Measurements from ENCODE around the gene HDDC2.
"Not testable (repeated sequence)": the region's sequence is repeated elsewhere in the genome, so short reads cannot be mapped to it uniquely, and the experiment has no call there.

HDDC2 gene

DNA sequence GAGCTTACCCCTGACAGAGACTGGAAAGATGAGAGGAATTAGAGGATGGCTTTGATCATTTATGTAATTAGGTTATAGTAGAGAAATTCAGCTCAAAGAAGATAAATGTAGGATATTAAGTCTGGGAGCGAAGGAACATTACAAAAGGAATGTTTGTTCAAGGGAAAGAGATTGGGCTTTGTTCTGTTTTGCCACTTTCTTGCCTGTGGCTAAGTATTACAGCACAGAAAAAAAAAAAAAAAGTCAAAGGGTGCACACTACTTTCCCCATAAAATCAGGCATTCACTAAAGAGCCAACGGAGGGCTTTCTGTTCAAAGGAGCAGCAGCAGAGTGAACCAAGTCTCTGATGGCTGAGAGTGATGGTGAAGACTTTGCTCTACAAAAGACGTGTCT is 5.0 kb upstream of the HDDC2 start:
- no peak for DNase-seq (ENCODE audit: low read depth in 3 of 3)

DNA sequence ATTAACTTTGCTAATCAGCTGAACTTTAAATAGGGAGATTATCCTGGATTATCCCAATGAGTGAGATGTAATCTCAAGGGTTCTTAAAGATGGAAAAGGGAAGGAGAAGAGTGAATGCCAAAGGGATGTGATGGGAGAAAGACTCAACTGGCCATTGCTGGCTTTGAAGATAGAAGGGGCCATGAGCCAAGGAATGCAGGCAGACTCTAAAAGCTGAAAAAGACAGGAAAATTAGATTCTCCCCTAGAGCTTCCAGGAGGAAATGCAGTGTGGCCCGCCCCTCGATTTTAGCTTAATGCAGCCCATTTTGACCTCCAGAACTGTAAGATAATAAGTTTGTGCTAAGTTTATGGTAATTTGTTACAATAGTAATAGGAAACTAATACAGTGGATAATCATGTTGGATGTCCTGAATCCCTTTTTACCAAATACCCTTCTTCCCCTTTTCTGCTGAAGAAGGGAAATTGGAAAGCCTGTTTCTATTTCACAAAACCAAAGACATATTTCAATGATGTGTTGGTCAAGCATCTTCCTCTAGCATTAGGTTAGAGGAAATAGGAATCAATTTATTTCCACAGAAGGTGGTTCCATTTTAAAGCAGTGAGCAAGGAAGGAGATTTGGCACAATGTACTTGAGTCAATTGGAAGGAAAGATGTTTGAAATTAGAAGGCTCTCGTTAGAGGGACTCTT is 3.3 kb upstream of the HDDC2 start:
- no peak for DNase-seq (ENCODE audit: low read depth in 3 of 3)

DNA sequence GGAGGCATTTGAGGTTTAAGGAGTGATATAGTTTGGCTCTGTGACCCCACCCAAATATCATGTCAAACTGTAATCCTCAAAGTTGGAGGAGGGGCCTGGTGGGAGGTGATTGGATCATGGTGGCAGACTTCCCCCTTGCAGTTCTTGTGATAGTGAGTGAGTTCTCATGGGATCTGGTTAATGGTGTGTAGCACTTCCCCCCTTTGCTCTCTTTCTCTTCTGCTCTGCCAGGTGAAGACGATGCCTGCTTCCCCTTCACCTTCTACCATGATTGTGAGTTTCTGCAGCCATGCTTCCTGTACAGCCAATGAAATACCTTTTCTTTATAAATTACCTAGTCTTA is 1.7 kb upstream of the HDDC2 start:
- no peak for DNase-seq (ENCODE audit: low read depth in 3 of 3)

DNA sequence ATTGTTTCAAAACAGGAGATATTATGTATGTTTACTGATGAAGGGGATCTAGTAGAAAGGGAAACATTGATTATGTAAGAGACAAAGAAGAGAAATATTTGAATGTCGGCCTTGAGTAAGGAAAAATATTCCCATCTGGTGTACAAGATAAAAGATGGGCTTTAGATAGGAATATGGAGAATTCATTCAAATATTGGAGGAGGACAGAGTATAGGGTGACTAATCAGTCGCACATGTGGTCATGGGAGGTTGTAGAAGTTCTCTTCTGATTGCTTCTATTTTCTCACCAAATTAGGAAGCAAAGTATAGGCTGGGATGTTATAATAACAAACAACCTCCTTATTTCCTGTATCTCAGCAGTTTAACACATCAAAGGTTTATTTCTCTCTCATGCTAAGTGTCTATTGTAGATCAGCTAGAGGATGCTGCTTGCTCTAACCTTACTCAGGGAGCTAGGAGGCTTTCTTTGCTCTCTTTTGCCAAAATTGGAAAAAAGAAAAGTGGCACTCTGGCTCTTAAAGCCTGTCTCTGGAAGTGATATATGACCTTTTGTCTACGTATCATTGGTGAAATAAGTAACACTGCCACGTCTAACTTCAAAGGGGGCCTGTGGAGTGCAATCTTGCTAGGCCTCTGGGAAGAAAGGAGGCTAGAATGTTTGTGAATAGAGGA is 1.2 kb upstream of the HDDC2 start:
- no peak for DNase-seq (ENCODE audit: low read depth in 3 of 3)

DNA sequence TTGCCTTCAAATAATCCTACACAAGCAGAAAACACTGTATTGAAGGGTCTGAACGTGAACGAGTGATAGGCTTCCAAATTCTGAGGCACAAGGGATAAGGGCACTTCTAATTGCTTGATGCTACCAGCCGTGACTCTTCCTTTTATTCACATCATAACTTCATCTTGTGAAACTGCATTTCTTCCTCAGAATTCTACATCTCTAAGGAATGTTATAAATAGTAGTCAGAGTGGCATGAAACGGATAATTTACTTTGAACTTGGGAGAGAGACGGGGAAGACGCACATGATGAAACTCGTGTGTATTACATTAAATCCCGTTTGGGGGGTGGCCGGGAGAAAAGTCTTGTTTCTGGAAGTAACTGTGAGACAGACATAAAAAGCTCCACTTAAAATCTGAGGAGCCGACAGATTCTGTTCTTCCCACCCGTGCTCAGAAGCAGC is 754 bp downstream of the HDDC2 start:
- DNase-seq (ENCODE audit: low read depth in 3 of 3) = no peak

DNA sequence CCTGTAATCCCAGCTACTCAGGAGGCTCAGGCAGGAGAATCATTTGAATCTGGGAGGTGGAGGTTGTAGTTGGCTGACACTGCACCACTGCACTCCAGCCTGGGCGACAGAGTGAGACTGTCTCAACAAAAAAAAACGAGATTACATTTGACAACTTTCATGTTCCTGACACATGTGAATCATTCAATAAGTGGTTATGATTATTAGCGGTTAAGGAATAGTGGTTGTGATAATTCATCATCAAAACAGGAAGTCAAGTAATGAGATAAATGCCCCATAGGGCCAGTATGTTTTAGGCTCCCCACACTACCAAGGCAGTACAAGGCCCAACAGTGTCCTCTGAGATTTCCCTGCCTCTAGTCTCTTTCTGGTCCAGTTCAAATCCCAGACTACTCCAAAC is 2.5 kb downstream of the HDDC2 start:
- DNase-seq (ENCODE audit: low read depth in 3 of 3) = no peak

DNA sequence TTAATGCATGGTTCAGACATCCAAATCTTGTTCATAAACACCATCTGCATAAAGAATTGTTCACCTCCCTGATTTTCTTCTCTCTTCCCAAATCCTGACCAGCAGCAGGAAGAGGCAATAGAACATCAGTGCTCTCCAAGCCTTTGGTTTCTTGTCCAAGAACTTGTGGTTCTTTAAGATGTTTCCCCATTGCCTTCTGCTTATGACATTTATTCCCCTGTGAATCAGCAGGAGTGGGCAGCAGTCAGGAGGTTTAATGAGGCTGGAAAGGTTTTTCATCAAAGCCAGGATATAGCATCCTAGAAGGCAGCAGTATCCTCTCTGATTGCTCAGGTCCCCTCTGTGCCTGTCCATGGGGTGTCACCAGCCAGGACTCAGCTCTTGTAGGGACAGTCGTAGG is 5.3 kb downstream of the HDDC2 start:
- DNase-seq (ENCODE audit: low read depth in 3 of 3) = no peak

DNA sequence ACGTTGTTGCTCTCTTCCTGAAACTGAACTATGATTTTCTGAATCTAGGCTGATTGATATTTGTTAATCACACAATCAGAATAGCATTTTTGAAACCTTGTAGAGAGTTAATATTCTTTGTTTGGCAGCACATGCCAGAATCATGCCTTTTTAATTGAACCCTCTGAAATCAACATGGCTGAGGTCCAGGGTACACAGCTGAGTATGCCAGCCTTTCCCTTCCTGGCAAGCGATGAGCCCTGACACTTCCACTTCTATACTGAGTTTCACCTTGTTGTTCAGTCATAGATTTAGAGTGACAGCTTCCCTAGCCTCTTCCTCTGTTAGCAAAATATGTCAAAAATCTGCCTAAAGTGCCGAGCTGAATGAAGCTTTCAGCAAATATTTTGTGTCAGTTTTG is 6.8 kb downstream of the HDDC2 start:
- no peak for DNase-seq (ENCODE audit: low read depth in 3 of 3)

DNA sequence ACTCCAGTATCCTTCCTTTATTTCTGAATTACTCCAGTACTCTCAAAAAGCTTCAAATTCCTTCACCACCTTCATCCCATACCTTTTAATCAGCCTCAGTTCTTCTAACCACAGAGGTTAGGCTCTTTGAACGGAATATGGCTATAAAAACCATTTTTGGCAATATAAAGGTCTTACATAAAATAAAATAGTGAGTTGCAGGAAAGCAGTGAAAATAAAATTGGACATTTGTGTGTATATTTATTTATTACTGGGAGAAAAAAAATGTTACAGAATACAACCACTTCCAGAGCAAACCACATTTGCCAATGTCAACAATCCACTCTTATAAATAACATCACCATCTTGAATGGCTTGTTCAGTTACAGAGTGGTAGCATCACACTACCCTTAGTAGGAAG is 7.7 kb downstream of the HDDC2 start:
- no peak for DNase-seq (ENCODE audit: low read depth in 3 of 3)

DNA sequence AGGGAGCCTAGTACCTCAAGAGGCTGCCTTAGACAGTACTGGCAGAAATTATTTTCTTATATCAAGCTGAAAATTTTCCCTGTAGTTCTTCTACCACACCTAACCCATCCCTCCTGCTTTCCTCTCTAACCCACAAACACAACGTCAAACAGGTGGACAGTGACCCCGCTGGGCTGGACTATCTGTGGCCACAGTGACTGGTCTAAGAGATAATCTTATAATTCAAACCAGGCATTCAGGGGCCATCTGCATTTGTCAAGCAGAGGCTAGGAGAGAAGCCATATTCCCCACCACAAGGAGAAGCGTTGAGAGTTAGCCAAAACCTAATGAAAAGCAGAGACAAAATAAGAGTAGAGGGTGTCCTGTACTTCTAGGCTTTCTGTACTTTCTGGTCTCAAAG is 8.2 kb downstream of the HDDC2 start:
- no peak for DNase-seq (ENCODE audit: low read depth in 3 of 3)

DNA sequence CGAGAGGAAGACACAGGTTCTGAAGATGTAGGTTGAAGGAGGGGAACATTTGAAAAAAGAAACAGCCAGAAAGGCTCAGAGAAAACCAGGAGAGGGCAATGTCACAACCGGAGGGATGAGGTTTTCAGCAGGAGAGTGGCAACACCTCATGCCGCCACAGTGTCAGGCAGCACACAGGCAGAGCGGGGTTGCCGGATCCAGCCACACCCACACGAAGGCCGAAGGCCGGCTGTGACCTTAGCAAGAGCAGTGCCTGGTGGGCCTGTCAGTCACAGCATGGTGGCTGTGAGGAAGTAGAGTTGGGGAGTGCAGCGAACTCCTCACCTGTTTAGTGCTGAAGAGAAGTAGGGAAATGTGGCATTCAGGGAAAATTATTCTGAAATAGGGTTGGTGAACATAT is 14.0 kb downstream of the HDDC2 start:
- DNase-seq (ENCODE audit: low read depth in 3 of 3) = no peak

DNA sequence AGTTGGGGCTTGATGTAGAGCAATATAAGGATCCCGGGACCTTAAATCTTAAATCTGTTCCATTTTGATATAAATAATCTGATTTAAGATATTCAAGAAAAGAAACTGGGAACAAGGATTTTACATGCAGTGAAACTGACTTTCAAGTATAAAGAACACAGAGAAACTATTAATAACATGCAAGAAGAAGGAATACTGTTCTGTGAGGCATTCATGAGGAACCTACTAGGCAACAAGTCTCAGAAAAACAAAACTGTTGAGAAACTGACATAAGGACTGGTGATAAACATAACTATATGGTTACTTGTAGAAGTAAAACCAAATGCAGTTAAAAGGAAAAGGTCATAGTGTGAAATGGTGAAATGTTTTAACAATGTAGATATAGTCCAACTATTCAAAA is 15.8 kb downstream of the HDDC2 start:
- no peak for DNase-seq (ENCODE audit: low read depth in 3 of 3)

DNA sequence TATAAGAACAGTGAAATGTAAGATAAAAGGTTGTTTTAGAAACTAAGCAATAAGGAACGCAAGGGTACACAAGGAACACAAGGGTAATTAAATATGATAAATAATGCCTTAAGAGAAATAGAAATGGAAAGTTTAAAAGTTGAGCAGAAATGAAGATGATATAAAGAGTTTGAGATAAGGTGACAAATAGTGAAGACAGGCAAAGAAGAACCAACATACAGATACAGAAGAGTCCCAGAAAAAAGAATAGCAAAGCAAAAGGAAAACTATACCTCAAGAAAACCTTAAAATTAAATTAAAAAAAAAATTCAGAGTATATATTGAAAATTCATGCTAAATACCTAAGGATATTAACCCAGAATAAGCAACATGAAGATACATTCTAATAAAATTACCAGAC is 16.4 kb downstream of the HDDC2 start:
- DNase-seq (ENCODE audit: low read depth in 3 of 3) = no peak

DNA sequence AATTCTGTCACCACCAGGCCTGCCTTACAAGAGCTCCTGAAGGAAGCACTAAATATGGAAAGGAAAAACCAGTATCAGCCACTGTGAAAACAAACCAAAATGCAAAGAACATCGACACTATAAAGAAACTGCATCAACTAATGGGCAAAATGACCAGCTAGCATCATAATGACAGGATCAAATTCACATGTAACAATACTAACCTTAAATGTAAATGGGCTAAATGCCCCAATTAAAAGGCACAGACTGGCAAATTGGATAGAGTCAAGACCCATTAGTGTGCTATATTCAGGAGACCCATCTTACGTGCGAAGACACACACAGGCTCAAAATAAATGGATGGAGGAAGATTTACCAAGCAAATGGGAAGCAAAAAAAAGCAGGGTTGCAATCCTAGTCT is 19.3 kb downstream of the HDDC2 start:
- not testable (repeated sequence) for DNase-seq (ENCODE audit: low read depth in 3 of 3)

DNA sequence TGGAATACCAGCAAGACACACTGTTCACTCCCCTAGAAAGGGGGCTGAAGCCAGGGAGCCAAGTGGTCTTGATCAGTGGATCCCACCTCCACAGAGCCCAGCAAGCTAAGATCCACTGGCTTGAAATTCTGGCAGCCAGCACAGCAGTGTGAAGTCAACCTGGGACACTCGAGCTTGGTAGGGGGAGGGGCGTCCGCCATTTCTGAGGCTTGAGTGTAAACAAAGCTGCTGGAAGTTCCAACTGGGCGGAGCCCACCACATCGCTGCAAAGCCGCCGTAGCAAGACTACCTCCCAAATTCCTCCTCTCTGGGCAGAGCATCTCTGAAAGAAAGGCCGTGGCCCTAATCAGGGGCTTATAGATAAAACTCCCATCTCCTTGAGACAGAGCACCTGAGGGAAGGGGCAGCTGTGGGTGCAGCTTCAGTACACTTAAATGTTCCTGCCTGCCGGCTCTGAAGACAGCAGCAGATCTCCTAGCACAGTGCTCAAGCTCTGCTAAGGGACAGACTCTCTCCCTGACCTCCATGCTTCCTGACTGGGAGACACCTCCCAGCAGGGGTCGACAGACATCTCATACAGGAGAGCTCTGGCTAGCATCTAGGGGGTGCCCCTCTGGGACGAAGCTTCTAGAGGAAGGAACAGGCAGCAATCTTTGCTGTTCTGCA is 21.3 kb downstream of the HDDC2 start:
- DNase-seq (ENCODE audit: low read depth in 3 of 3) = not testable (repeated sequence)

DNA sequence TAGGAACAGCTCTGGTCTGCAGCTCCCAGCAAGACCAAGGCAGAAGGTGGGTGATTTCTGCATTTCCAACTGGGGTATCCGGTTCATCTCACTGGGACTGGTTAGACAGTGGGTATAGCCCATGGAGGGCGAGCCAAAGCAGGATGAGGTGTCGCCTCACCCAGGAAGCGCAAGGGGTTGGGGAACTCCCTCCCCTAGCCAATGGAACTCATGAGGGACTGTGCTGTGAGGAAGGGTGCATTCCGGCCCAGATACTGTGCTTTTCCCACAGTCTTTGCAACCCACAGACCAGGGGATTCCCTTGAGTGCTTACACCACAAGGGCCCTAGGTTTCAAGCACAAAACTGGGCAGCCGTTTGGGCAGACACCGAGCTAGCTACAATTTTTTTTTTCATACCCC is 21.8 kb downstream of the HDDC2 start:
- DNase-seq (ENCODE audit: low read depth in 3 of 3) = no peak

DNA sequence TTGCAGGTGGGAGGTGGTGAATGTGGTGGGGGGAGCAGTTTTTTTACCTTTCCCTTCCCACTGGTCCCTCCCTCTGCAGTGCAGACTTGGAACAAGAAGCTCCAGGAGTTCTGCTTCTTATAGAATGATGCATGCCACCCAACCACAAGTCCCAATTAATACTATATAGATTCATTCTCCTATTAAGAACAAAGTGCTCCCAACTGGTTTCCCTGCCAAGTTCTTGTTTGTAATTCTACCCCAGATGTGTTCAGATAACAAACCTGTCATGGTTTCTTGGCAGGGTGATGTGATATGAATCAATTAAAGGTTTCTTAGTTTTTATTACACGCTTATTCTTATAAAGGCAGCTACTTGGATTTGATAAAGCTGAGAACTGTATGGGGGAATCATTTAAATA is 23.9 kb downstream of the HDDC2 start:
- no peak for DNase-seq (ENCODE audit: low read depth in 3 of 3)

DNA sequence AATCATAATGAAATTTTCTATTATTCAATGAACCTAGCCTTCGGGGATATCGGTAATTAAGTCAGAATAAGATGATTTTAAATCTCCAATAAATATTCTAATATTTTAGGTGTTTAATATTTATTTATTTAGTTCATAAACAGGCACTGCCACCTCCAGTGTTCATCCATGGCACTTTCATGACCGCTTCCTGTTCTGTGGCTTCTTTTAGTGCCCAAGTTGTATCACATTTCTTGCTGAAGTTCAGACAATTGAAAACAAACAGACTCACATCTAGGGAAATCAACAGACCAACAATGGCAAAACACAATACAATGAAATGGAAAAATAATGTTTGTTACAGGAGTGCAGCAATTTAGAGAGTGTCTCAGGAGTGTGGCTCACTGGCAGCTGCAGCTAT is 26.0 kb downstream of the HDDC2 start:
- no peak for DNase-seq (ENCODE audit: low read depth in 3 of 3)

DNA sequence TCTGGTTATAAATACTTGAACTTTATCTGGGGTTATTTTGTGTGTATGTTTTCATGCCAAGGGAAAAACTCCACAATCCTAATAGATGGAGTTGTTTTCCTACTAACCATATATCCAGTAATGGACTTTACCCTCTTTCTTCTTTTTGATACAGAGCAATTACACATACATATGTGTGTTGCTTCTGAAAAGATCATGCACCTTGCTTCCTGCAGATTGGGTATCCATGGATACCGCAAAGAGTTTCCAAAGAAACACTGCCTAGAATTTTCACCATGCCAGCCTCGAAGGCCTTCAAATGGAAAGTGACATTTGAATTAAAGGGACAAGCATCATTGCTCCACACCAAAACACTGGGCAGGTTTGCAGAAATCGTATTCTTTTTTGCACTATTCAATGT is 26.8 kb downstream of the HDDC2 start:
- no peak for DNase-seq (ENCODE audit: low read depth in 3 of 3)

DNA sequence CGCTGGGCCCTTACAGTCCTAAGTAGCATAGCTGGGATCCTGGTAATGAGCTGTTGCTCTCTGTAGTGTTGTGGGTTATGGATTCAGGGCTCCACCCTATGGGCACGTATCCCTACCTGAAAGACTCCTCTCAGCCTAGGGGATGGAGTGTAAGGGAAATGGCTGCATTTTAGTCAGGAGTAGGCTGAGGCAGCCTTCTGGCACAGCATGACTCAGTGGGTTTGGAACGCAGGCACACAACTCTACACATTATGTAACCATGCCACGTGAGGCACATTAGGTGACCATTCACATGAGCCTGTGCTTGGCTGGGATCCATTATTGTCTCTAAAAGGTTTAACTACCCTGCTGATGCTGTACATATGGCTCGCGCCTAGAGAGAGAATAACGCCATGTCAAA is 27.8 kb downstream of the HDDC2 start:
- no peak for DNase-seq (ENCODE audit: low read depth in 3 of 3)

DNA sequence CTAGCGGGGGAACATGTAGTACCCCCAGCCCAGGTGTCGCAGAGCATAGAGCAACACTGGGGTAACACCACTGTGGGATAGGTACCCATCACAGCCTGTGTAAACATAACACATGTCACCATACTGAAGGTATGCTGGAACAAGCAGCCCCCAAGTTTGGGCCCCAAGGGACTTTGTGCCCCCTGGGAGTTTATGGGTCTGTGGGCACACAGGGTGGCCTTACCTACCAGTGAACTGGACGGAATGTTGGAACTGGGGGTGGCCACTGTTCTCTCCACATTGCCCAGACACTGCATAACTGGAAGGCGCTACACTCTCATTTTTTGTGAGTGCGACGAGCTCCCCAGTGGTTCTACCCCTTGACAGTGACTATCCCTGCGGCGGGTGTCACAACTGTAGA is 28.5 kb downstream of the HDDC2 start:
- DNase-seq (ENCODE audit: low read depth in 3 of 3) = no peak

DNA sequence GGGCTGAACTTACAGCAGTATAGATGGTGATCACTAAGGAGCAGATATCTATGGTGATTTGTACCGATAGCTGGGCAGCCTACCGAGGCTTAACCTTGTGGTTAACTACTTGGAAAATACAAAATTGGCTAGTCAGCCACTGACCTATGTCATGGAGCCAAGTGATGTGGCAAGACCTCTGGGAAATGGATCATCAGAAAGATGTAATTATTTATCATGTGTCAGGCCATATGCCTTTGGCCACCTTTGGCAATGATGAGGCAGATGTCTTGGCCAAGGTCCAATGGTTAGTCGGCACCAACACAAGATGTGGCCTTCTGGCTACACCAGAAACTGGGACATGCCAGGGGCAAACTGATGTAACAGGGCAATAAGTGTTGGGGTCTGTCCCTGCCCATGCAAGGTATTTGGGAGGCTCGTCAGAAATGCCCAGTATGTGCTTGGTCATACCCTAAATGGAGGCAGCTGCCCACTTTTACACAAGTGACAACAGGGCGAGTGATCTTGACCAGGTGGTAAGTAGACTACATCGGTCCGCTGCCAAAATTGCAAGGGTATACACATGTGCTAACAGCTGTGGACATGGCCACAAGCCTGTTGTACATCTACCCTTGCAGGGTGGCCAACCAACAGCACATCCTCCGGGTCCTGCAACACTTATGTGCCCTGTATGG is 30.1 kb downstream of the HDDC2 start:
- DNase-seq (ENCODE audit: low read depth in 3 of 3) = no peak

DNA sequence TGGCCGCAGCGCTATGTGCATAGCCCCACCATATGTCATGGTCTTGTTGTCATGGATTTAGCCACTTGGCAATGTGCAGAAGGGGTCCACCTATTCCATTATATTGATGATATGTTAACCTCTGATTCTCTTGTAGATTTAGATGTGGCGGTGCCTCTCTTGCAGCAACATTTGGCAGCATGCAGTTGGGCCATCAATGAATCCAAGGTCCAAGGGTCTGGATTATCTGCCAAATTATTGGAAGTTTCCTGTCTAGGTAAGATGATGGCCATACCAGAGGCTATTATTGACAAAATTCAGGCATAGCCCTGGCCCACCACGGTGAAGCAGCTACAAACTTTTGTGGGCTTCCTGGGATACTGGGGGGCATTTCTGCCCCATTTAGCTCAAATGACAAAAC is 31.4 kb downstream of the HDDC2 start:
- DNase-seq (ENCODE audit: low read depth in 3 of 3) = no peak
